Fibroblast of mammary gland (primary cell): ENCODE results near the gene CD4.

Experiments used
- DNase-seq: peaks from one replicate; pipeline ENCODE4 v3.0.0-alpha.2; 2010; ENCODE audit warnings: low read depth
- H3K4me3 ChIP-seq: 2 replicates; pipeline ENCODE4 v1.5.1; 2011; ENCODE audit warnings: low read depth, mild to moderate bottlenecking, low read length, moderate library complexity; ENCODE audit not compliant: control insufficient read depth
- TF ChIP-seq, protein P1 (sequence below): conservative IDR thresholded peaks from 2 replicates; pipeline ENCODE4 v1.5.1; 2011; ENCODE audit warnings: low read depth, low read length, inconsistent platforms; ENCODE audit not compliant: control insufficient read depth, insufficient read depth

Gene CD4

DNA sequence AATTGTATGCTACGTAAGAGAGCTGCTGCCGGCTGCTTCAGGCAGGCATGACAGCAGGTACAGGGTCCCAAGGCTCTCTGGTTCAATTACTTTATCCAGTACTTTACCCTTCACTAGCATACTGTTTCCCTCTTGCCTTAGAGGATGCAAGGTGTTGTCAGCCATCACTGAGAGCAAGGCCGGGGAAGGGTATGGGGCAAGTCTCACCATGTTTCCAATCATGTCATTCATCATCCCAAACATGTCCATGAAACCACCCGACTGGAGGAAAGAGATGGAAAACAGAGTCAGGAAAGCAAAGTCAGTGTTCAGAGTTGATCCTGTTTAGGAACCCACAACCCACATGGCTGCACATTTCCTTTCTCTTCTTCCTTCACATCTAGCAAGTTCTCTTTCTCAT is 38.8 kb upstream of the CD4 start:
- TF ChIP-seq, protein P1, sequence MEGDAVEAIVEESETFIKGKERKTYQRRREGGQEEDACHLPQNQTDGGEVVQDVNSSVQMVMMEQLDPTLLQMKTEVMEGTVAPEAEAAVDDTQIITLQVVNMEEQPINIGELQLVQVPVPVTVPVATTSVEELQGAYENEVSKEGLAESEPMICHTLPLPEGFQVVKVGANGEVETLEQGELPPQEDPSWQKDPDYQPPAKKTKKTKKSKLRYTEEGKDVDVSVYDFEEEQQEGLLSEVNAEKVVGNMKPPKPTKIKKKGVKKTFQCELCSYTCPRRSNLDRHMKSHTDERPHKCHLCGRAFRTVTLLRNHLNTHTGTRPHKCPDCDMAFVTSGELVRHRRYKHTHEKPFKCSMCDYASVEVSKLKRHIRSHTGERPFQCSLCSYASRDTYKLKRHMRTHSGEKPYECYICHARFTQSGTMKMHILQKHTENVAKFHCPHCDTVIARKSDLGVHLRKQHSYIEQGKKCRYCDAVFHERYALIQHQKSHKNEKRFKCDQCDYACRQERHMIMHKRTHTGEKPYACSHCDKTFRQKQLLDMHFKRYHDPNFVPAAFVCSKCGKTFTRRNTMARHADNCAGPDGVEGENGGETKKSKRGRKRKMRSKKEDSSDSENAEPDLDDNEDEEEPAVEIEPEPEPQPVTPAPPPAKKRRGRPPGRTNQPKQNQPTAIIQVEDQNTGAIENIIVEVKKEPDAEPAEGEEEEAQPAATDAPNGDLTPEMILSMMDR: no peak
- no peak for DNase-seq
- no peak overlapping the region for H3K4me3 ChIP-seq

DNA sequence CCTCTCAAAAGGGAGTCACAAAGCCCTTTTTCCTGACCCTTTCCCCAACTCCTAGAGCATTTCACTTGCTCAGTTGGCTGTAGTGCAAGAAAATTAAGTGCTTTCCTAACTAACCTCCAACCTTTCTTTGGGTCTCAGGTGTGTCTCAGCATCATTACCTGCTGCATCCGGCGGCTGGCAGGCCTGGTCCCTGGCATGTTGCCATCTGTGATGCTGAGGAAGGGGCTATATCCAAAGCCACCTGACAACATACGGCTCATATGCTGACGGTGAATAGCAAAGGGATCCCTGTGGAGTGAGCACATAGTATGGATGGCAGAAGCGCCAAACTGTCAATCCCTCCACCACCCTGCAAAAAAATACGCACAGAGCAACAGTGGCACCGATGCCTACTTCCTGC is 37.6 kb upstream of the CD4 start:
- peak overlapping the region; percentile 83 for H3K4me3 ChIP-seq
- DNase-seq: no peak
- TF ChIP-seq, protein P1: no peak

DNA sequence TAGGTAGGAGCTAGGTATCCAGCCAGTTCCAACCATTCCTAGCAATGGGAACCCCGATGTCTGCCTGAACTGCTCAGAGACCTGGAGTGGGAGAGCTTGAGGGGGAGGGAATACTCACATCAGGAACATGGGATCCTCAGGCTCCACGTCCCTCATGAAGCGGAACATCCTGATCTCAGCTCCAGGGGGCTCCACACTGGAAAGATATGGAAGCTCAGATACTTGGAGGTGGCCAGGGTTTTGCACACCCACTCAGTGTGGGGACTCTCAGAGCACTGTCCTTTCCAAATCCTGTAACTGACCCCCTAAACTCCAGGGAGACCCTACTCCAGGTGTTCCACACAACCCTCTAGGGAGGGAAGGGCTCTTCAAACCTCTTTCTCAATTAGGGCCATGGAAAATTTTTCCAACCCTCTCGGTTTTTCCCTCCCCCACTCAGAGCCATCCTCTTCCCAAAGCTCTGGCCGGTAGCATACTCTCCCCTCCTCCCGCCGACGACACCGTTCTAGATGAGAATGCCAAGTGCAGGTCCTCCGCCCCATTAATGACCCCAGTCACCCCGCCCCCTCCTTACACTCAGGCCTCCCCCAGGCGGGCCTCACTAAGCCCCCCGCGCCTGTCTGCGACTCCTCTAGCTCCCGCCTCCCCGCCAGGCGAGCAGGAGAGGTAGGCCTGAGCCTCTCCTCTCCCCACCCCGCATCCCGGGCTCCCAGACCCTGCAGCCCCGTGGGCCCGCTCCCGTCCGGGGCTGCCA is 37.0 kb upstream of the CD4 start:
- TF ChIP-seq, protein P1: peak; percentile 50
- H3K4me3 ChIP-seq: peak overlapping the region; percentile 83
- peak; percentile 60 for DNase-seq

DNA sequence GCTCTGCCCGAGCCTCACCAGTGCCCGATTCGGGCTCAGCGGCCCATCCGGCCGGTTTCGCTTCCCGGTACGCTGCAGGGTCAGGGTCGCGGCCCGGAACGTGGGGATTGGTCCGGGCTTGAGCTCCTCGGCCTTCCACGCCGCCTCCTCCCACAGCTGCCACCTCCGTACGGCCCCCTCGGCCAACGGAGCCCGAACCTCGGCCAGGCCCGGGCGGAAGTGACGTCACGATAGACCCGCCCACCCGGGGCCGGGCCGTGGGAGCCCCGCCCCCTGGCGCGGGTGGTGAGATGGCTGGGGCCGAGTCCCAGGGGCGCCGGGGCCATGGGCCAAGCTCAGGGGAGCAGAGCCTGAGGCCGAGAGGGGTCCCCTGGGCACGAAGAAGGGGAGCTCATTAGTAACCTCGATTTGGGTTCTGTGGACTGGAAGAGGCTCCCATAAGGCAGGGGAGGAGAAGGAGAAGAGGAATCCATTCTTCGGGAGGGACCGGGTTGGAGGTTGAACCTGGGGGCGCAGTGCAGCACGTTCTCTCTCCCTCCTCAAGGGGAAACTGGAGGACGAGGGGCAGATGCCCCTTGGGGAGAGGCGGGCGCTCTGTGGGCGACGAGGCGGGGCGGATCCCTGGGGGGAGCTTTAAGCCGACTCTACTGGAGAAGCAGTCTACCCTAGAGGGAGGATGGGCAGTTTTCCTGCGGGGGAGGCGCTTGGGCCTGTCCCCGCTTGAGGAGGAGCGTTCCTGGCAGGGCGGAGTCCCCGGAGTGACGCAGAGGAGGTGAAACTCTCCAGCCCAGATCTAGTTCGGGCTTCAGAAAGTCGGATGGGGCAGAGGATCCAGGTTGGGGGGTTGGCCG is 36.2 kb upstream of the CD4 start, which contains the start of gene MLF2:
Gene MLF2 (minus strand): TSS at position 221 of the 851 bp plus-strand sequence. CDS start 807 bp downstream, outside the sequence.
- H3K4me3 ChIP-seq: peak within 1 kb of the TSS; percentile 83
- TF ChIP-seq, protein P1: no peak

DNA sequence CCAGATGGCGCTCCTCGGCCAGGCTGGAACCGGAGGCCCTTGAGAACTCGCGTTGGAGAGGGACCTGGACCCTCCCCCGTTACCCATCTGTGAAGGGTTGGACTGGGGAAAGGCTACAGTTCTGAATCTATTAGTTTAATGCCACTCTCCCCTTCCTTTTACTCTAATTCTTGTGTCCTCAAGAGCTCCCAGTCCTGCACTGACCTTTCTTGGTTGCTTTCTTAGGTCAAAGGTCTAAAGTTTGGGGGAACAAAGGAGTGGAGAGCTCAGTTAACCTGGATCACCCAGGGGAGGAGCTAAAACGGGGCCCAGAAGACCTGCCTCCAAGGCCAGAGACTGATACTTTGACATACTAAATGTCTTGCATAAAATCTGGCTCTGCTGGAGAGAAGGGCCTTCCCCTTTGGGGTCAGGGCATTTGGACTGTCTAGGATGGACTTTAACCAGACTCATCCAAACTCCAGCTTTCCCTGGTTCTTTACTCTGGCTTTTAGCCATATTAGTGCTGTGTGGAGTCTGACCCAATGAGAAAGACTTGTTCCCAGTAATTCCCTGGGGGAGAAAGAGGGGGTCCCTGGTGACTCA is 35.5 kb upstream of the CD4 start:
- TF ChIP-seq, protein P1: peak; percentile 92
- no peak overlapping the region for H3K4me3 ChIP-seq
- DNase-seq: peak; percentile 72

More for the DNA sequence above, 36.2 kb upstream of the CD4 start, which contains the start of gene MLF2:
- peak; percentile 100 for DNase-seq

DNA sequence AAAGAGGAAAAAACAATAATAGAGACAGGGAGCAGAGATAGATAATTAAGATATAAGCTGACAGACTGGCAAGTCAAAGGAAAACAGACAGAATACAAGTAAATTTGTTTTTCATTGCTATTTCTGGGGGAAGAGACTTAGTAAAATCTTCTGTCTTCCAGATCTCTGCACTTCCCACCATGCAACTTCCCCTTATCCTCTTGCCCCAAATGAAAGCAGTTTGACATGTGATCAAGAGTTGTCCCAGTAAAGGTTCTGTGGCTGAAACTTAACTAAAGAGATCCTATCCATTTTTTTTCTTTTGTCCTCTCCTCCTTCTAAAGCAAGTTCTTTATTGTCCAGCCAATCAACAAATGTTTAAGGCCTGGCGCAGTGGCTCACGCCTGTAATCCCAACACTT is 34.9 kb upstream of the CD4 start:
- TF ChIP-seq, protein P1: no peak
- H3K4me3 ChIP-seq: no peak overlapping the region
- DNase-seq: no peak
